GM21423 (cell line): Measurements from ENCODE around the gene CAST.
A peak's percentile ranks its signal among the peaks of the same experiment; 100 is the strongest.

Experiments
- ATAC-seq: cut with Tn5 transposase; IDR thresholded peaks from one replicate; pipeline ENCODE4 v1.9.1; 2021; ENCODE audit warnings: mild to moderate bottlenecking, moderate library complexity; ENCODE audit not compliant: unreplicated experiment

The CAST gene

GRCh38 chr5:96816411-96816939, 154.3 kb downstream of the CAST start:
- ATAC-seq = peak; percentile 83

- peak; percentile 34 for ATAC-seq
Observed at GRCh38 chr5:96816991-96817390, 154.8 kb downstream of the CAST start.

GRCh38 chr5:96817506-96817905, 155.3 kb downstream of the CAST start:
- ATAC-seq = no peak

GRCh38 chr5:96818125-96818788, 156.1 kb downstream of the CAST start:
- no peak for ATAC-seq

GRCh38 chr5:96819806-96820205, 157.6 kb downstream of the CAST start:
- no peak for ATAC-seq

- ATAC-seq = no peak
Observed at GRCh38 chr5:96821260-96821916, 159.2 kb downstream of the CAST start.

GRCh38 chr5:96822686-96823459, 160.7 kb downstream of the CAST start:
- no peak for ATAC-seq

- peak; percentile 99 for ATAC-seq
Observed at GRCh38 chr5:96823900-96824380, 161.8 kb downstream of the CAST start.
